Spleen (tissue), 7 donors: ENCODE results near the gene DEFB131B.
"Not testable (repeated sequence)": the region's sequence is repeated elsewhere in the genome, so short reads cannot be mapped to it uniquely, and the experiment has no call there.

Source experiments
- CTCF ChIP-seq, 11 experiments: fragments of 200-600 bp in 7 of 11; fragments of 450-650 bp in 4 of 11; sonication (generic) in 4 of 11; IDR thresholded peaks in 8 of 11; conservative IDR thresholded peaks in 3 of 11; 1 replicate in 7 of 11; 2 replicates in 4 of 11; pipeline versions ENCODE4 v1.4.0 to v1.8.0; 2016 to 2021; ENCODE audit warnings: antibody characterized with exemption in 11 of 11, inconsistent platforms in 4 of 11, mild to moderate bottlenecking in 1 of 11
- POLR2A ChIP-seq, 3 donors: fragments of 450-650 bp; IDR thresholded peaks; one replicate each; pipeline ENCODE4 v1.5.1; 2017; ENCODE audit warnings: antibody characterized with exemption in 3 of 3, mild to moderate bottlenecking in 1 of 3
- donor health status: DM: no; HTN: no; CAD: no; lungs with moderate emphysema.
- donor health status: DM: no; HTN: no; CAD: no.
- donor health status: DM: no; HTN: no; CAD: no.

GRCh38 chr11:71860835-71861234, 17.4 kb upstream of the DEFB131B start:
- TF ChIP-seq CTCF (IDR thresholded peaks at IDR 0.05 in 8 of 11, conservative IDR thresholded peaks at IDR 0.05 in 3 of 11); POLR2A (IDR thresholded peaks at IDR 0.05): not testable (repeated sequence)
